K562 (cell line): ENCODE data around the gene FERMT3. TPM values are rescaled to one million over a fixed set of nuclear protein-coding genes. Genes with fewer than 3 reads are reported as not detected.

ENCODE experiments used
- ATAC-seq: fragments of 200-7000 bp; cut with Tn5 transposase; 3 replicates; pipeline ENCODE4 v1.9.1; 2020; ENCODE audit warnings: moderate library complexity
- BruUV-seq: library from RNA; stranded (reverse); fragments of 400-500 nt; replicated peaks from 2 replicates; lab custom pipeline; 2021; lab: Mats Ljungman, UMichigan
- CTCF ChIA-PET: fragments of 300-600 bp; formaldehyde crosslinking; extraction: SDS; loops from one replicate; lab custom pipeline; 2021; ENCODE audit warnings: low intra/inter-chr PET ratio; lab: Yijun Ruan, JAX
- POLR2A ChIA-PET: fragments of 300-600, 350-650 bp; sonication (Branson Sonifier 250); formaldehyde crosslinking; extraction: SDS; loops from one replicate; lab custom pipeline; 2021; ENCODE audit warnings: antibody characterized with exemption, inconsistent platforms; lab: Yijun Ruan, JAX
- DNase-seq, 4 experiments: peaks; one replicate each; pipeline versions ENCODE4 v3.0.0 to v3.0.0-alpha.2; 2011 to 2018; ENCODE audit warnings: low spot score in 3 of 4, mixed read lengths in 3 of 4; ENCODE audit errors: extremely low read depth in 1 of 4
- FAIRE-seq: peaks from 2 replicates; lab custom pipeline; 2011; peaks lifted over from hg19 to GRCh38; lab: Jason Lieb, UNC
- H2AFZ ChIP-seq: 2 replicates; pipeline ENCODE4 v1.6.0; 2011; ENCODE audit warnings: low read depth, low read length, control low read depth, inconsistent platforms
- H3K27ac ChIP-seq: fragments of 200-600 bp; 3 replicates; pipeline ENCODE4 v1.8.0; 2011; ENCODE audit warnings: low read depth, mild to moderate bottlenecking, control low read depth, inconsistent platforms, low read length, moderate library complexity, mixed read lengths; ENCODE audit errors: extremely low read depth
- H3K27me3 ChIP-seq, 2 experiments: fragments of 300-600 bp in 1 of 2; 2 replicates in 1 of 2; 3 replicates in 1 of 2; pipeline versions ENCODE4 v1.6.0 to v1.8.0; 2011; ENCODE audit warnings: inconsistent platforms in 2 of 2, low read length in 2 of 2, mild to moderate bottlenecking in 1 of 2, mixed read lengths in 1 of 2, moderate library complexity in 1 of 2; ENCODE audit not compliant: control insufficient read depth in 2 of 2, insufficient read depth in 2 of 2
- H3K36me3 ChIP-seq: fragments of 300-600 bp; 3 replicates; pipeline ENCODE4 v1.8.0; 2011; ENCODE audit warnings: mild to moderate bottlenecking, low read length, inconsistent platforms; ENCODE audit not compliant: control insufficient read depth, insufficient read depth
- H3K4me1 ChIP-seq, 2 experiments: fragments of 200-600 bp in 1 of 2; replicated peaks in 1 of 2; 2 replicates in 1 of 2; 3 replicates in 1 of 2; pipeline versions ENCODE4 v1.5.1 to v1.8.0; 2011; ENCODE audit warnings: inconsistent platforms in 2 of 2, low read length in 2 of 2, mild to moderate bottlenecking in 1 of 2, mixed read lengths in 1 of 2, moderate library complexity in 1 of 2; ENCODE audit not compliant: control insufficient read depth in 2 of 2, insufficient read depth in 2 of 2
- H3K4me2 ChIP-seq: 2 replicates; pipeline ENCODE4 v1.6.1; 2011; ENCODE audit warnings: low read length, control low read depth, inconsistent platforms, mixed read lengths; ENCODE audit not compliant: insufficient read depth
- H3K4me3 ChIP-seq: fragments of 200-600 bp; sonication (generic), shearing (Covaris generic); 2 replicates; pipeline ENCODE4 v1.5.1; 2016; ENCODE audit warnings: control low read depth, inconsistent platforms
- H3K79me2 ChIP-seq: fragments of 200-600 bp; 3 replicates; pipeline ENCODE4 v1.8.0; 2011; ENCODE audit warnings: low read length, inconsistent platforms; ENCODE audit not compliant: control insufficient read depth, insufficient read depth
- H3K9ac ChIP-seq, 2 experiments: 2 replicates each; pipeline versions ENCODE4 v1.6.0 to v1.6.1; 2011; ENCODE audit warnings: low read depth in 2 of 2, low read length in 2 of 2, control low read depth in 1 of 2, inconsistent platforms in 1 of 2, mild to moderate bottlenecking in 1 of 2, mixed read lengths in 1 of 2; ENCODE audit not compliant: insufficient read depth in 1 of 2
- H3K9me1 ChIP-seq: one replicate; pipeline ENCODE4 v1.6.0; 2011; ENCODE audit warnings: inconsistent platforms, mild to moderate bottlenecking, low read length, moderate library complexity; ENCODE audit not compliant: control insufficient read depth, insufficient read depth
- H3K9me3 ChIP-seq: replicated peaks from 2 replicates; pipeline ENCODE4 v1.5.1; 2011; ENCODE audit warnings: low read depth, low read length, inconsistent platforms; ENCODE audit not compliant: control insufficient read depth, insufficient read depth
- H4K20me1 ChIP-seq: replicated peaks from 2 replicates; pipeline ENCODE4 v1.6.1; 2011; ENCODE audit warnings: low read length, inconsistent platforms, mixed read lengths; ENCODE audit not compliant: control insufficient read depth, insufficient read depth
- CBX8 ChIP-seq: fragments of 200-600 bp; sonication (generic); IDR thresholded peaks from 2 replicates; pipeline ENCODE4 v1.6.1; 2012; ENCODE audit warnings: borderline replicate concordance, mixed run types, low read depth, mild to moderate bottlenecking, moderate library complexity, mixed read lengths, low read length, control low read depth, inconsistent platforms; ENCODE audit not compliant: poor library complexity, severe bottlenecking; ENCODE audit errors: extremely low read depth
- PHF21A ChIP-seq: fragments of 450-650 bp; IDR thresholded peaks from 2 replicates; pipeline ENCODE4 v1.6.1; 2017; ENCODE audit warnings: low read depth, borderline replicate concordance
- POLR2A ChIP-seq: fragments of 450-650 bp; conservative IDR thresholded peaks from 2 replicates; pipeline ENCODE4 v1.6.1; 2016
- POLR2AphosphoS2 ChIP-seq: IDR thresholded peaks from 2 replicates; pipeline ENCODE4 v1.6.1; 2012; ENCODE audit warnings: low read length, improper control_type of control experiment
- POLR2AphosphoS5 ChIP-seq: IDR thresholded peaks from 2 replicates; pipeline ENCODE4 v1.6.1; 2011; ENCODE audit warnings: mild to moderate bottlenecking, low read depth, low read length, moderate library complexity; ENCODE audit not compliant: control insufficient read depth, insufficient read depth
- RBFOX2 ChIP-seq: fragments of 200-400 bp; formaldehyde crosslinking; IDR thresholded peaks from 2 replicates; pipeline ENCODE4 v1.6.1; 2017; ENCODE audit warnings: low read depth, mild to moderate bottlenecking, low read length, moderate library complexity
- RBM22 ChIP-seq: fragments of 200-400 bp; formaldehyde crosslinking; IDR thresholded peaks from 2 replicates; pipeline ENCODE4 v1.6.1; 2018; ENCODE audit warnings: low read length, low read depth; ENCODE audit not compliant: poor library complexity, severe bottlenecking
- STAG1 ChIP-seq: sonication (generic); formaldehyde crosslinking; IDR thresholded peaks from 2 replicates; pipeline ENCODE4 v1.5.0; 2020; ENCODE audit warnings: missing genetic modification reagents, borderline replicate concordance
- SUPT5H ChIP-seq: fragments of 450-650 bp; IDR thresholded peaks from 2 replicates; pipeline ENCODE4 v1.6.1; 2016
- ZBTB33 ChIP-seq: sonication (generic); formaldehyde crosslinking; IDR thresholded peaks from 2 replicates; pipeline ENCODE4 v1.8.1; 2023; ENCODE audit warnings: mild to moderate bottlenecking, missing genetic modification reagents
- WGBS: fragments of 100-300 bp; shearing (Covaris generic); methylation state at CpG from one replicate; pipeline ENCODE4 v1.1.6; 2016; ENCODE audit warnings: low coverage, mixed read lengths; ENCODE audit not compliant: insufficient coverage; ENCODE audit errors: missing lambda C conversion rate; 5-methylcytosine and 5-hydroxymethylcytosine counted together
- in situ Hi-C: fragments of 300-500 bp; cut with MboI; formaldehyde crosslinking; loops from 4 replicates; pipeline ENCODE4 v1.15.0; 2018; ENCODE audit warnings: inconsistent platforms, mixed read lengths
- intact Hi-C: fragments of 100-400 bp; cut with micrococcal nuclease; formaldehyde crosslinking; loops from 2 replicates; pipeline ENCODE4 v1.14.2; 2022
- polyA plus RNA-seq, 8 experiments: library from polyadenylated mRNA; depleted of rRNA in 4 of 8; stranded (reverse) in 5 of 8; unstranded in 3 of 8; fragments of >200 nt; fragmentation: Nextera tagmentation in 2 of 8; fragmentation: Illumina TruSeq in 1 of 8; extraction: Ambion mirVana in 2 of 8; extraction: Trizol in 1 of 8; gene quantifications; 2 replicates each; pipeline versions ENCODE4 v1.2.1 to v1.2.3, GENCODE V29; 2011 to 2014; ENCODE audit warnings: inconsistent platforms in 1 of 8, missing spikeins in 1 of 8
- total RNA-seq, 7 experiments: library from RNA; depleted of rRNA in 6 of 7; stranded (reverse); fragments of >200 nt in 6 of 7; fragmentation: Illumina TruSeq in 2 of 7; extraction: Trizol in 2 of 7; gene quantifications; 2 replicates each; pipeline versions ENCODE4 v1.2.1 to v1.2.3, GENCODE V29; 2011 to 2021; ENCODE audit warnings: low replicate concordance in 1 of 7
- TF ChIP-seq, protein P1 (sequence below), 3 experiments: IDR thresholded peaks in 2 of 3; conservative IDR thresholded peaks in 1 of 3; 2 replicates each; pipeline ENCODE4 v1.5.1; 2011 to 2012; ENCODE audit warnings: low read length in 3 of 3, mild to moderate bottlenecking in 3 of 3, control low read depth in 2 of 3, improper control_type of control experiment in 1 of 3, inconsistent platforms in 1 of 3, low read depth in 1 of 3, mixed read lengths in 1 of 3, moderate library complexity in 1 of 3; ENCODE audit not compliant: insufficient read depth in 2 of 3
- TF ChIP-seq, protein P2 (sequence below): sonication (generic); formaldehyde crosslinking; IDR thresholded peaks from 2 replicates; pipeline ENCODE4 v1.8.0; 2022; ENCODE audit warnings: missing genetic modification reagents, mild to moderate bottlenecking, moderate library complexity, borderline replicate concordance
- TF ChIP-seq, protein P3 (sequence below): fragments of 450-650 bp; formaldehyde crosslinking; IDR thresholded peaks from 2 replicates; pipeline ENCODE4 v1.4.0; 2020; ENCODE audit warnings: mild to moderate bottlenecking, moderate library complexity

FERMT3 gene
- total and polyA plus RNA-seq, 9 of the 15 experiments (the other 6 are each of a cell fraction or from before 2014, with no cell fraction given): 3.2 to 275 (median 79.7) TPM

- TF ChIP-seq, protein P1, sequence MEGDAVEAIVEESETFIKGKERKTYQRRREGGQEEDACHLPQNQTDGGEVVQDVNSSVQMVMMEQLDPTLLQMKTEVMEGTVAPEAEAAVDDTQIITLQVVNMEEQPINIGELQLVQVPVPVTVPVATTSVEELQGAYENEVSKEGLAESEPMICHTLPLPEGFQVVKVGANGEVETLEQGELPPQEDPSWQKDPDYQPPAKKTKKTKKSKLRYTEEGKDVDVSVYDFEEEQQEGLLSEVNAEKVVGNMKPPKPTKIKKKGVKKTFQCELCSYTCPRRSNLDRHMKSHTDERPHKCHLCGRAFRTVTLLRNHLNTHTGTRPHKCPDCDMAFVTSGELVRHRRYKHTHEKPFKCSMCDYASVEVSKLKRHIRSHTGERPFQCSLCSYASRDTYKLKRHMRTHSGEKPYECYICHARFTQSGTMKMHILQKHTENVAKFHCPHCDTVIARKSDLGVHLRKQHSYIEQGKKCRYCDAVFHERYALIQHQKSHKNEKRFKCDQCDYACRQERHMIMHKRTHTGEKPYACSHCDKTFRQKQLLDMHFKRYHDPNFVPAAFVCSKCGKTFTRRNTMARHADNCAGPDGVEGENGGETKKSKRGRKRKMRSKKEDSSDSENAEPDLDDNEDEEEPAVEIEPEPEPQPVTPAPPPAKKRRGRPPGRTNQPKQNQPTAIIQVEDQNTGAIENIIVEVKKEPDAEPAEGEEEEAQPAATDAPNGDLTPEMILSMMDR (IDR thresholded peaks at IDR 0.05 in 2 of 3, conservative IDR thresholded peaks at IDR 0.05 in 1 of 3; ENCODE audit: insufficient read depth in 2 of 3, low read depth in 1 of 3, low read length in 3 of 3): no peak
- TF ChIP-seq SUPT5H (peak; percentile 61; the same call in 1 of the 2 replicates), PHF21A (no peak)
- TF ChIP-seq, all 486 proteins: peak for 4
These were observed 16.1 kb downstream of the FERMT3 start (continued) for GRCh38 chr11:64222651-64223000.

GRCh38 chr11:64223001-64223651, 16.6 kb downstream of the FERMT3 start:
- DNase-seq (no peak), FAIRE-seq (no peak), ATAC-seq (no peak)
- BruUV-seq: TSS peak; percentile 30
- Histone ChIP-seq H2AFZ (no peak overlapping the region), H3K4me3 (no peak overlapping the region), H3K9me1 (peaks cover 5% of the 10 kb centered on the region), H3K79me2 (peaks cover 30% of the 10 kb centered on the region), H3K36me3 (peaks cover 61% of the 10 kb centered on the region), H3K4me2 (no peak overlapping the region), H3K27ac (no peak overlapping the region; the same call in 2 of the 3 replicates), H3K4me1 (peaks cover 0 to 62% of the 10 kb centered on the region in 2 experiments; a peak in 3 of 5 replicates), H3K9me3 (no peaks in the 10 kb centered on the region), H4K20me1 (no peaks in the 10 kb centered on the region), H3K9ac (peak overlapping the region in 1 of 2 experiments; percentile 53; a peak in 2 of 4 replicates), H3K27me3 (no peaks in the 10 kb centered on the region)
- intact Hi-C loops: no loop called here
- ChIA-PET CTCF (no interaction called here), POLR2A (interaction anchor here (0.8 to 6.3 kb wide), 8 partner anchors 8 to 37 kb away, joined by 3 to 77 read pairs (median 4); partner anchors contain the start of genes FERMT3 and STIP1)
- WGBS: 92% methylated on average over 21 of the region's 24 CpGs
- in situ Hi-C loops: no loop called here
- TF ChIP-seq POLR2A: peak; percentile 71
- TF ChIP-seq POLR2AphosphoS5: 0 out of 2 replicates have a peak, but pooled peaks have one; percentile 12
- TF ChIP-seq, protein P2, sequence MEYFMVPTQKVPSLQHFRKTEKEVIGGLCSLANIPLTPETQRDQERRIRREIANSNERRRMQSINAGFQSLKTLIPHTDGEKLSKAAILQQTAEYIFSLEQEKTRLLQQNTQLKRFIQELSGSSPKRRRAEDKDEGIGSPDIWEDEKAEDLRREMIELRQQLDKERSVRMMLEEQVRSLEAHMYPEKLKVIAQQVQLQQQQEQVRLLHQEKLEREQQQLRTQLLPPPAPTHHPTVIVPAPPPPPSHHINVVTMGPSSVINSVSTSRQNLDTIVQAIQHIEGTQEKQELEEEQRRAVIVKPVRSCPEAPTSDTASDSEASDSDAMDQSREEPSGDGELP (CRISPR knock-in tag): 0 out of 2 replicates have a peak, but pooled peaks have one; percentile 30
- 0 out of 2 replicates have a peak, but pooled peaks have one; percentile 14 for TF ChIP-seq POLR2AphosphoS2
- TF ChIP-seq, protein P3, sequence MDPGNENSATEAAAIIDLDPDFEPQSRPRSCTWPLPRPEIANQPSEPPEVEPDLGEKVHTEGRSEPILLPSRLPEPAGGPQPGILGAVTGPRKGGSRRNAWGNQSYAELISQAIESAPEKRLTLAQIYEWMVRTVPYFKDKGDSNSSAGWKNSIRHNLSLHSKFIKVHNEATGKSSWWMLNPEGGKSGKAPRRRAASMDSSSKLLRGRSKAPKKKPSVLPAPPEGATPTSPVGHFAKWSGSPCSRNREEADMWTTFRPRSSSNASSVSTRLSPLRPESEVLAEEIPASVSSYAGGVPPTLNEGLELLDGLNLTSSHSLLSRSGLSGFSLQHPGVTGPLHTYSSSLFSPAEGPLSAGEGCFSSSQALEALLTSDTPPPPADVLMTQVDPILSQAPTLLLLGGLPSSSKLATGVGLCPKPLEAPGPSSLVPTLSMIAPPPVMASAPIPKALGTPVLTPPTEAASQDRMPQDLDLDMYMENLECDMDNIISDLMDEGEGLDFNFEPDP (CRISPR knock-in tag): no peak
- TF ChIP-seq RBM22: peak; percentile 62
- TF ChIP-seq SUPT5H: peak; percentile 57
- peak; percentile 67 for TF ChIP-seq RBFOX2
- no peak for TF ChIP-seq STAG1 (CRISPR knock-in tag)
- no peak for TF ChIP-seq CBX8
- TF ChIP-seq ZBTB33: peak; percentile 72
